GM12878 (cell line): ENCODE data around the gene GANAB. TPM values are rescaled to one million over a fixed set of nuclear protein-coding genes. Genes with fewer than 3 reads are reported as not detected.

ENCODE experiments used
- ATAC-seq: fragments of 200-7000 bp; cut with Tn5 transposase; 3 replicates; pipeline ENCODE4 v1.9.1; 2020; ENCODE audit warnings: mild to moderate bottlenecking, moderate library complexity
- BruUV-seq: library from RNA; stranded (reverse); fragments of 400-500 nt; replicated peaks from 2 replicates; lab custom pipeline; 2021; lab: Mats Ljungman, UMichigan
- CTCF ChIA-PET: fragments of 300-600 bp; sonication (Branson Sonifier 250); formaldehyde crosslinking; extraction: SDS; loops from one replicate; lab custom pipeline; 2021; ENCODE audit warnings: inconsistent platforms; lab: Yijun Ruan, JAX
- POLR2A ChIA-PET: fragments of 350-600 bp; formaldehyde crosslinking; extraction: SDS; loops from one replicate; lab custom pipeline; 2021; ENCODE audit warnings: inconsistent platforms; lab: Charles Lee
- RAD21 ChIA-PET: fragments of 300-600 bp; sonication (Branson Sonifier 250); formaldehyde crosslinking; loops from one replicate; lab custom pipeline; 2023; ENCODE audit warnings: antibody characterized with exemption; ENCODE audit not compliant: unreplicated experiment; lab: Charles Lee
- SMC1A ChIA-PET: fragments of 300-600 bp; sonication (Branson Sonifier 250); formaldehyde crosslinking; loops from one replicate; lab custom pipeline; 2023; ENCODE audit not compliant: unreplicated experiment, uncharacterized antibody; lab: Charles Lee
- DNase-seq: peaks from one replicate; pipeline ENCODE4 v3.0.0-alpha.2; 2011; ENCODE audit warnings: low read depth, low spot score
- FAIRE-seq: peaks from 3 replicates; lab custom pipeline; 2011; peaks lifted over from hg19 to GRCh38; lab: Jason Lieb, UNC
- H2AFZ ChIP-seq: 2 replicates; pipeline ENCODE4 v1.6.0; 2011; ENCODE audit warnings: low read depth, low read length, control low read depth; ENCODE audit not compliant: control insufficient read depth
- H3K27ac ChIP-seq: 2 replicates; pipeline ENCODE4 v1.5.1; 2011; ENCODE audit warnings: control low read depth; ENCODE audit not compliant: control insufficient read depth, insufficient read depth
- H3K27me3 ChIP-seq, 2 experiments: replicated peaks in 1 of 2; 2 replicates each; pipeline versions ENCODE4 v1.6.0 to v1.6.1; 2011; ENCODE audit warnings: low read length in 1 of 2; ENCODE audit not compliant: control insufficient read depth in 2 of 2, insufficient read depth in 2 of 2
- H3K36me3 ChIP-seq, 2 experiments: 2 replicates each; pipeline ENCODE4 v1.5.1; 2011; ENCODE audit warnings: low read length in 1 of 2; ENCODE audit not compliant: control insufficient read depth in 2 of 2, insufficient read depth in 2 of 2
- H3K4me1 ChIP-seq: 2 replicates; pipeline ENCODE4 v1.6.1; 2011; ENCODE audit warnings: mild to moderate bottlenecking, low read length, moderate library complexity, mixed read lengths; ENCODE audit not compliant: control insufficient read depth, insufficient read depth
- H3K4me2 ChIP-seq: 2 replicates; pipeline ENCODE4 v1.6.0; 2011; ENCODE audit warnings: control low read depth; ENCODE audit not compliant: control insufficient read depth, insufficient read depth
- H3K4me3 ChIP-seq: fragments of 200-600 bp; sonication (generic); 2 replicates; pipeline ENCODE4 v1.5.1; 2016
- H3K79me2 ChIP-seq: 2 replicates; pipeline ENCODE4 v1.6.0; 2011; ENCODE audit warnings: low read length; ENCODE audit not compliant: control insufficient read depth, insufficient read depth
- H3K9ac ChIP-seq: 2 replicates; pipeline ENCODE4 v1.8.0; 2011; ENCODE audit warnings: low read length, control low read depth, mixed read lengths; ENCODE audit not compliant: control insufficient read depth, insufficient read depth
- H3K9me3 ChIP-seq: replicated peaks from 3 replicates; pipeline ENCODE4 v1.5.1; 2011; ENCODE audit warnings: mild to moderate bottlenecking, low read length; ENCODE audit not compliant: control insufficient read depth, insufficient read depth
- H4K20me1 ChIP-seq: 2 replicates; pipeline ENCODE4 v1.6.0; 2011; ENCODE audit not compliant: control insufficient read depth, insufficient read depth
- BMI1 ChIP-seq: fragments of 450-650 bp; IDR thresholded peaks from 2 replicates; pipeline ENCODE4 v1.6.1; 2016; ENCODE audit warnings: mild to moderate bottlenecking, moderate library complexity, borderline replicate concordance
- CREB1 ChIP-seq: IDR thresholded peaks from 2 replicates; pipeline ENCODE4 v1.6.1; 2012; ENCODE audit warnings: low read depth, mild to moderate bottlenecking, inconsistent platforms
- CTCF ChIP-seq, 3 experiments: IDR thresholded peaks in 2 of 3; conservative IDR thresholded peaks in 1 of 3; 2 replicates each; pipeline ENCODE4 v1.5.1; 2011; ENCODE audit warnings: low read depth in 3 of 3, low read length in 3 of 3, mild to moderate bottlenecking in 3 of 3, control low read depth in 2 of 3, moderate library complexity in 2 of 3, inconsistent platforms in 1 of 3, mixed read lengths in 1 of 3; ENCODE audit not compliant: control insufficient read depth in 2 of 3, insufficient read depth in 1 of 3; ENCODE audit errors: extremely low read depth in 1 of 3
- EZH2 ChIP-seq: IDR thresholded peaks from 2 replicates; pipeline ENCODE4 v1.6.1; 2012; ENCODE audit warnings: low read depth, mild to moderate bottlenecking, control low read depth, inconsistent platforms, low read length, borderline replicate concordance; ENCODE audit not compliant: control insufficient read depth
- FOS ChIP-seq: IDR thresholded peaks from 3 replicates; pipeline ENCODE4 v1.6.1; 2011; ENCODE audit warnings: borderline replicate concordance; ENCODE audit not compliant: insufficient read length; ENCODE audit errors: extremely low read depth
- FOXM1 ChIP-seq: IDR thresholded peaks from 2 replicates; pipeline ENCODE4 v1.6.1; 2012; ENCODE audit warnings: low read depth, mild to moderate bottlenecking, inconsistent platforms, low read length, moderate library complexity
- HDAC2 ChIP-seq: fragments of 200-600 bp; sonication (generic); IDR thresholded peaks from 2 replicates; pipeline ENCODE4 v1.6.1; 2017
- HDAC6 ChIP-seq: fragments of 200-600 bp; sonication (generic); IDR thresholded peaks from one replicate; pipeline ENCODE4 v1.8.0; 2017; ENCODE audit warnings: antibody characterized with exemption; ENCODE audit not compliant: unreplicated experiment
- HDGF ChIP-seq: fragments of 450-650 bp; IDR thresholded peaks from 2 replicates; pipeline ENCODE4 v1.6.1; 2016; ENCODE audit warnings: antibody characterized with exemption
- MEF2A ChIP-seq: IDR thresholded peaks from 2 replicates; pipeline ENCODE4 v1.6.1; 2011; ENCODE audit warnings: low read depth, mild to moderate bottlenecking, low read length, moderate library complexity; ENCODE audit not compliant: insufficient read depth
- MYC ChIP-seq: IDR thresholded peaks from 2 replicates; pipeline ENCODE4 v1.6.1; 2011; ENCODE audit warnings: mild to moderate bottlenecking, low read length, moderate library complexity, inconsistent platforms; ENCODE audit not compliant: insufficient read depth, insufficient replicate concordance, insufficient read length, severe bottlenecking
- PAX5 ChIP-seq: IDR thresholded peaks from 2 replicates; pipeline ENCODE4 v1.6.1; 2011; ENCODE audit warnings: low read depth, low read length, borderline replicate concordance
- POLR2A ChIP-seq: IDR thresholded peaks from 2 replicates; pipeline ENCODE4 v1.6.1; 2011; ENCODE audit warnings: low read depth, mild to moderate bottlenecking, low read length
- SIN3A ChIP-seq: IDR thresholded peaks from 2 replicates; pipeline ENCODE4 v1.6.1; 2012; ENCODE audit warnings: low read depth, low read length, improper control_type of control experiment
- STAT1 ChIP-seq: fragments of 450-650 bp; conservative IDR thresholded peaks from 2 replicates; pipeline ENCODE4 v1.6.1; 2014; ENCODE audit warnings: antibody characterized with exemption, mild to moderate bottlenecking
- SUZ12 ChIP-seq: fragments of 200-600 bp; sonication (generic); IDR thresholded peaks from one replicate; pipeline ENCODE4 v1.6.1; 2018; ENCODE audit warnings: antibody characterized with exemption, mild to moderate bottlenecking; ENCODE audit not compliant: unreplicated experiment
- ZNF207 ChIP-seq: fragments of 450-650 bp; IDR thresholded peaks from 2 replicates; pipeline ENCODE4 v1.6.1; 2014; ENCODE audit warnings: antibody characterized with exemption, mild to moderate bottlenecking, borderline replicate concordance
- WGBS: methylation state at CpG from one replicate; pipeline ENCODE4 v1.1.6; 2016; ENCODE audit warnings: low lambda C conversion rate; ENCODE audit not compliant: insufficient replicate concordance, insufficient coverage; ENCODE audit errors: missing lambda C conversion rate; 5-methylcytosine and 5-hydroxymethylcytosine counted together
- in situ Hi-C: fragments of 300-500 bp; cut with MboI; formaldehyde crosslinking; loops from 9 replicates; pipeline ENCODE4 v1.14.3; 2018; ENCODE audit warnings: mixed read lengths
- intact Hi-C: fragments of 100-400 bp; cut with micrococcal nuclease; formaldehyde crosslinking; loops from one replicate; pipeline ENCODE4 v1.14.2; 2022; ENCODE audit not compliant: unreplicated experiment
- polyA plus RNA-seq, 11 experiments: library from polyadenylated mRNA; depleted of rRNA in 4 of 11; unstranded in 6 of 11; stranded (reverse) in 5 of 11; fragments of >200 nt; fragmentation: Nextera tagmentation in 4 of 11; fragmentation: Illumina TruSeq in 1 of 11; extraction: Ambion mirVana in 4 of 11; extraction: Trizol in 1 of 11; gene quantifications; 1 replicate in 1 of 11; 2 replicates in 10 of 11; pipeline versions ENCODE4 v1.2.1 to v1.2.3, GENCODE V29; 2011 to 2016; ENCODE audit warnings: inconsistent platforms in 2 of 11, missing spikeins in 2 of 11, low read depth in 1 of 11
- total RNA-seq, 4 experiments: library from RNA; depleted of rRNA in 3 of 4; stranded (reverse); fragments of >200 nt in 3 of 4; fragmentation: Illumina TruSeq in 1 of 4; extraction: Trizol in 1 of 4; gene quantifications; 2 replicates each; pipeline versions ENCODE4 v1.2.1 to v1.2.3, GENCODE V29; 2013 to 2021
- TF ChIP-seq, protein P1 (sequence below): fragments of 450-650 bp; IDR thresholded peaks from 2 replicates; pipeline ENCODE4 v1.6.1; 2017; ENCODE audit warnings: antibody characterized with exemption, mild to moderate bottlenecking, moderate library complexity
- TF ChIP-seq, protein P2 (sequence below): IDR thresholded peaks from 2 replicates; pipeline ENCODE4 v1.6.1; 2012; ENCODE audit warnings: low read depth, low read length, improper control_type of control experiment

Gene GANAB
- total and polyA plus RNA-seq, 10 of the 15 experiments (the other 5 are each of a cell fraction or from before 2014, with no cell fraction given), result 4.5 to 175 (median 102) TPM

GRCh38 chr11:62665075-62665598, 18.7 kb upstream of the GANAB start, which contains the start of the genes C11orf98 and CSKMT:
TSS of gene C11orf98 (minus strand) at chr11:62665210. CDS start at chr11:62665169, 41 bp downstream.
TSS of gene CSKMT (plus strand) at chr11:62665312. CDS start at chr11:62665880, 568 bp downstream.
- Histone ChIP-seq H3K4me1 (peaks cover 13% of the 10 kb centered on the region), H3K4me3 (peak within 1 kb of the TSS; percentile 95), H3K27me3 (no peaks in the 10 kb centered on the region), H3K79me2 (peaks cover 52% of the 10 kb centered on the region), H3K27ac (peak within 1 kb of the TSS; percentile 95), H4K20me1 (no peaks in the 10 kb centered on the region), H3K9me3 (no peaks in the 10 kb centered on the region), H3K4me2 (peak within 1 kb of the TSS; percentile 95), H3K36me3 (peaks cover 5 to 12% of the 10 kb centered on the region in 2 experiments), H3K9ac (peak within 1 kb of the TSS; percentile 96), H2AFZ (peak within 1 kb of the TSS; percentile 91)
- intact Hi-C loops, result no loop called here
- ATAC-seq (peak; percentile 91), FAIRE-seq (peak; percentile 88), DNase-seq (no peak)
- BruUV-seq, result TSS peak; percentile 95
- 1% methylated on average over 45 of the region's 47 CpGs for WGBS
- RAD21 ChIA-PET, result interaction anchor here (0.6 to 2.7 kb wide), 34 partner anchors 9 to 240 kb away, joined by 3 to 26 read pairs (median 4); partner anchors contain the start of genes B3GAT3, EEF1G, GANAB and HNRNPUL2
- CTCF ChIA-PET, result interaction anchor here (0.6 to 2.1 kb wide), 20 partner anchors 9 to 773 kb away, joined by 3 to 11 read pairs (median 4); partner anchors contain the start of genes B3GAT3, GANAB, HNRNPUL2 and INTS5
- POLR2A ChIA-PET, result interaction anchor here (0.6 to 16.2 kb wide), 37 partner anchors 12 to 542 kb away, joined by 3 to 295 read pairs (median 5); partner anchors contain the start of genes B3GAT3, EEF1G, GANAB and HNRNPUL2
- SMC1A ChIA-PET, result interaction anchor here (0.6 to 3.4 kb wide), 25 partner anchors 7 to 196 kb away, joined by 3 to 41 read pairs (median 4); partner anchors contain the start of genes B3GAT3, GANAB, HNRNPUL2 and INTS5
- in situ Hi-C loops, result no loop called here
- TF ChIP-seq MYC (no peak), SIN3A (peak; percentile 84; the same call in 1 of the 2 replicates), HDAC6 (peak; percentile 97), PAX5 (0 out of 2 replicates have a peak, but pooled peaks have one; percentile 80), FOS (no peak), CREB1 (peak; percentile 25; the same call in 1 of the 2 replicates), SUZ12 (no peak), BMI1 (peak; percentile 63; the same call in 1 of the 2 replicates), POLR2A (peak; percentile 96), CTCF (IDR thresholded peaks at IDR 0.05 in 2 of 3, conservative IDR thresholded peaks at IDR 0.05 in 1 of 3; ENCODE audit: control insufficient read depth in 2 of 3, extremely low read depth in 1 of 3, insufficient read depth in 1 of 3, low read depth in 3 of 3, low read length in 3 of 3) (no peak), HDAC2 (no peak), FOXM1 (peak; percentile 48), ZNF207 (peak; percentile 26; the same call in 1 of the 2 replicates), EZH2 (no peak), HDGF (no peak), MEF2A (peak; percentile 63; the same call in 1 of the 2 replicates), STAT1 (no peak; the same call in 1 of the 2 replicates)
- TF ChIP-seq, protein P1, sequence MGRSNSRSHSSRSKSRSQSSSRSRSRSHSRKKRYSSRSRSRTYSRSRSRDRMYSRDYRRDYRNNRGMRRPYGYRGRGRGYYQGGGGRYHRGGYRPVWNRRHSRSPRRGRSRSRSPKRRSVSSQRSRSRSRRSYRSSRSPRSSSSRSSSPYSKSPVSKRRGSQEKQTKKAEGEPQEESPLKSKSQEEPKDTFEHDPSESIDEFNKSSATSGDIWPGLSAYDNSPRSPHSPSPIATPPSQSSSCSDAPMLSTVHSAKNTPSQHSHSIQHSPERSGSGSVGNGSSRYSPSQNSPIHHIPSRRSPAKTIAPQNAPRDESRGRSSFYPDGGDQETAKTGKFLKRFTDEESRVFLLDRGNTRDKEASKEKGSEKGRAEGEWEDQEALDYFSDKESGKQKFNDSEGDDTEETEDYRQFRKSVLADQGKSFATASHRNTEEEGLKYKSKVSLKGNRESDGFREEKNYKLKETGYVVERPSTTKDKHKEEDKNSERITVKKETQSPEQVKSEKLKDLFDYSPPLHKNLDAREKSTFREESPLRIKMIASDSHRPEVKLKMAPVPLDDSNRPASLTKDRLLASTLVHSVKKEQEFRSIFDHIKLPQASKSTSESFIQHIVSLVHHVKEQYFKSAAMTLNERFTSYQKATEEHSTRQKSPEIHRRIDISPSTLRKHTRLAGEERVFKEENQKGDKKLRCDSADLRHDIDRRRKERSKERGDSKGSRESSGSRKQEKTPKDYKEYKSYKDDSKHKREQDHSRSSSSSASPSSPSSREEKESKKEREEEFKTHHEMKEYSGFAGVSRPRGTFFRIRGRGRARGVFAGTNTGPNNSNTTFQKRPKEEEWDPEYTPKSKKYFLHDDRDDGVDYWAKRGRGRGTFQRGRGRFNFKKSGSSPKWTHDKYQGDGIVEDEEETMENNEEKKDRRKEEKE, result no peak
- TF ChIP-seq, protein P2, sequence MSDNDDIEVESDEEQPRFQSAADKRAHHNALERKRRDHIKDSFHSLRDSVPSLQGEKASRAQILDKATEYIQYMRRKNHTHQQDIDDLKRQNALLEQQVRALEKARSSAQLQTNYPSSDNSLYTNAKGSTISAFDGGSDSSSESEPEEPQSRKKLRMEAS, result no peak
